ENCODE data around the gene FYN.

The FYN gene

GRCh38 chr6:111734068-111735061 is 138.9 kb downstream of the FYN start:
- no peak for DNase-seq (ENCODE audit: low read depth in 3 of 3, low spot score in 1 of 3)

- no peak for DNase-seq (ENCODE audit: low read depth in 3 of 3, low spot score in 1 of 3)
These were observed 140.9 kb downstream of the FYN start for GRCh38 chr6:111732390-111732789.

GRCh38 chr6:111731456-111732195 is 141.6 kb downstream of the FYN start:
- DNase-seq (ENCODE audit: low read depth in 3 of 3, low spot score in 1 of 3): no peak

GRCh38 chr6:111730864-111731263 is 142.4 kb downstream of the FYN start:
- no peak for DNase-seq (ENCODE audit: low read depth in 3 of 3, low spot score in 1 of 3)

- no peak for DNase-seq (ENCODE audit: low read depth in 3 of 3, low spot score in 1 of 3)
These were observed 145.4 kb downstream of the FYN start for GRCh38 chr6:111727802-111728201.

- DNase-seq (ENCODE audit: low read depth in 3 of 3, low spot score in 1 of 3): no peak
These were observed 146.2 kb downstream of the FYN start for GRCh38 chr6:111727041-111727440.

GRCh38 chr6:111725446-111726112 is 147.7 kb downstream of the FYN start:
- no peak for DNase-seq (ENCODE audit: low read depth in 3 of 3, low spot score in 1 of 3)

GRCh38 chr6:111724505-111724904 is 148.7 kb downstream of the FYN start:
- no peak for DNase-seq (ENCODE audit: low read depth in 3 of 3, low spot score in 1 of 3)

GRCh38 chr6:111724039-111724438 is 149.2 kb downstream of the FYN start:
- no peak for DNase-seq (ENCODE audit: low read depth in 3 of 3, low spot score in 1 of 3)

GRCh38 chr6:111723412-111723970 is 149.8 kb downstream of the FYN start:
- DNase-seq (ENCODE audit: low read depth in 3 of 3, low spot score in 1 of 3): no peak

GRCh38 chr6:111722179-111722731 is 151.0 kb downstream of the FYN start:
- DNase-seq (ENCODE audit: low read depth in 3 of 3, low spot score in 1 of 3): no peak

GRCh38 chr6:111721753-111722154 is 151.5 kb downstream of the FYN start:
- no peak for DNase-seq (ENCODE audit: low read depth in 3 of 3, low spot score in 1 of 3)

GRCh38 chr6:111720931-111721496 is 152.2 kb downstream of the FYN start:
- DNase-seq (ENCODE audit: low read depth in 3 of 3, low spot score in 1 of 3): no peak

GRCh38 chr6:111718990-111719389 is 154.3 kb downstream of the FYN start:
- no peak for DNase-seq (ENCODE audit: low read depth in 3 of 3, low spot score in 1 of 3)

- no peak for DNase-seq (ENCODE audit: low read depth in 3 of 3, low spot score in 1 of 3)
These were observed 154.9 kb downstream of the FYN start for GRCh38 chr6:111718326-111718725.

GRCh38 chr6:111717621-111718020 is 155.6 kb downstream of the FYN start:
- no peak for DNase-seq (ENCODE audit: low read depth in 3 of 3, low spot score in 1 of 3)

GRCh38 chr6:111716325-111716724 is 156.9 kb downstream of the FYN start:
- no peak for DNase-seq (ENCODE audit: low read depth in 3 of 3, low spot score in 1 of 3)

GRCh38 chr6:111715321-111715720 is 157.9 kb downstream of the FYN start:
- no peak for DNase-seq (ENCODE audit: low read depth in 3 of 3, low spot score in 1 of 3)

GRCh38 chr6:111714416-111715270 is 158.6 kb downstream of the FYN start:
- no peak for DNase-seq (ENCODE audit: low read depth in 3 of 3, low spot score in 1 of 3)

GRCh38 chr6:111713811-111714210 is 159.4 kb downstream of the FYN start:
- DNase-seq (ENCODE audit: low read depth in 3 of 3, low spot score in 1 of 3): no peak

Measured in stimulated activated CD4-positive, alpha-beta T cell treated with anti-CD3 and anti-CD28 coated beads, TNF-alpha, amount 100 ng/mL, for 1 hour (primary cell).